H1 (cell line): Measurements from ENCODE around the gene RAMP1. TPM values are rescaled to one million over a fixed set of nuclear protein-coding genes. Genes with fewer than 3 reads are reported as not detected.

Experiments
- CTCF ChIA-PET: fragments of 300-600 bp; sonication (Branson Sonifier 250); formaldehyde crosslinking; loops from one replicate; lab custom pipeline; 2021; ENCODE audit not compliant: partially characterized antibody; lab: Charles Lee
- POLR2A ChIA-PET: fragments of 300-600 bp; sonication (Branson Sonifier 250); formaldehyde crosslinking; loops from one replicate; lab custom pipeline; 2021; ENCODE audit warnings: inconsistent platforms; ENCODE audit not compliant: partially characterized antibody; lab: Charles Lee
- DNase-seq, 2 experiments: peaks; one replicate each; pipeline versions ENCODE4 v3.0.0 to v3.0.0-alpha.2; 2010 to 2022; ENCODE audit warnings: low spot score in 2 of 2, low read depth in 1 of 2, mixed read lengths in 1 of 2
- FAIRE-seq: peaks from 2 replicates; lab custom pipeline; 2011; peaks lifted over from hg19 to GRCh38; lab: Jason Lieb, UNC
- H2AFZ ChIP-seq: 2 replicates; pipeline ENCODE4 v1.8.1; 2012; ENCODE audit warnings: low read length, inconsistent platforms
- H2AK5ac ChIP-seq: 2 replicates; pipeline ENCODE4 v1.6.1; 2013; ENCODE audit warnings: low read depth, low read length
- H2BK120ac ChIP-seq: replicated peaks from 2 replicates; pipeline ENCODE3; 2013; ENCODE audit warnings: low read depth, low read length, inconsistent platforms
- H2BK12ac ChIP-seq: 2 replicates; pipeline ENCODE4 v1.6.1; 2013; ENCODE audit warnings: low read depth, low read length
- H2BK15ac ChIP-seq: 2 replicates; pipeline ENCODE4 v1.6.1; 2013; ENCODE audit warnings: low read length
- H2BK20ac ChIP-seq: 2 replicates; pipeline ENCODE4 v1.6.1; 2013; ENCODE audit warnings: low read length
- H2BK5ac ChIP-seq: 2 replicates; pipeline ENCODE4 v1.6.1; 2013; ENCODE audit warnings: low read depth, low read length
- H3K14ac ChIP-seq: 2 replicates; pipeline ENCODE4 v1.6.1; 2013; ENCODE audit warnings: inconsistent platforms; ENCODE audit not compliant: insufficient read length
- H3K18ac ChIP-seq: 2 replicates; pipeline ENCODE4 v1.6.1; 2013; ENCODE audit warnings: low read length; ENCODE audit errors: extremely low read depth
- H3K23ac ChIP-seq: 2 replicates; pipeline ENCODE4 v1.6.1; 2013; ENCODE audit warnings: inconsistent platforms; ENCODE audit not compliant: insufficient read length
- H3K23me2 ChIP-seq: 2 replicates; pipeline ENCODE4 v1.6.1; 2013; ENCODE audit warnings: low read depth, low read length
- H3K27ac ChIP-seq: 2 replicates; pipeline ENCODE4 v1.6.1; 2011; ENCODE audit warnings: low read depth, low read length, inconsistent platforms
- H3K27me3 ChIP-seq, 4 experiments: replicated peaks in 1 of 4; 1 replicate in 1 of 4; 2 replicates in 3 of 4; pipeline versions ENCODE4 v1.6.1 to v1.8.1; 2011 to 2013; ENCODE audit warnings: low read length in 3 of 4, mild to moderate bottlenecking in 3 of 4, inconsistent platforms in 2 of 4, mixed read lengths in 2 of 4, moderate library complexity in 1 of 4; ENCODE audit not compliant: control insufficient read depth in 3 of 4, insufficient read depth in 3 of 4; ENCODE audit errors: extremely low read depth in 1 of 4
- H3K36me3 ChIP-seq, 4 experiments: 2 replicates each; pipeline versions ENCODE4 v1.6.1 to v1.8.1; 2011 to 2013; ENCODE audit warnings: mild to moderate bottlenecking in 4 of 4, low read length in 3 of 4, moderate library complexity in 2 of 4, control low read depth in 1 of 4, inconsistent platforms in 1 of 4; ENCODE audit not compliant: insufficient read depth in 4 of 4, control insufficient read depth in 2 of 4
- H3K4ac ChIP-seq: replicated peaks from 2 replicates; pipeline ENCODE3; 2013; ENCODE audit warnings: low read length, low read depth, mixed read lengths, inconsistent platforms; ENCODE audit not compliant: insufficient read length
- H3K4me1 ChIP-seq, 4 experiments: replicated peaks in 1 of 4; 1 replicate in 1 of 4; 2 replicates in 3 of 4; pipeline versions ENCODE4 v1.6.1 to v1.8.1; 2011 to 2013; ENCODE audit warnings: low read length in 3 of 4, inconsistent platforms in 2 of 4, mixed read lengths in 1 of 4; ENCODE audit not compliant: insufficient read depth in 4 of 4, control insufficient read depth in 3 of 4
- H3K4me2 ChIP-seq, 2 experiments: 2 replicates each; pipeline versions ENCODE4 v1.6.1 to v1.8.1; 2011 to 2013; ENCODE audit warnings: low read depth in 2 of 2, low read length in 2 of 2, control low read depth in 1 of 2, inconsistent platforms in 1 of 2, mild to moderate bottlenecking in 1 of 2; ENCODE audit not compliant: insufficient read depth in 1 of 2
- H3K4me3 ChIP-seq, 4 experiments: fragments of 200-600, 300-600 bp in 1 of 4; sonication (generic), shearing (Covaris generic), sonication (Bioruptor Twin) in 1 of 4; 2 replicates each; pipeline versions ENCODE4 v1.5.1 to v1.8.1; 2011 to 2016; ENCODE audit warnings: low read length in 4 of 4, low read depth in 3 of 4, control low read depth in 2 of 4, inconsistent platforms in 2 of 4, mild to moderate bottlenecking in 2 of 4, mixed read lengths in 1 of 4, moderate library complexity in 1 of 4; ENCODE audit not compliant: insufficient read depth in 2 of 4; ENCODE audit errors: extremely low read depth in 1 of 4
- H3K56ac ChIP-seq: replicated peaks from 2 replicates; pipeline ENCODE3; 2013; ENCODE audit warnings: low read depth, mild to moderate bottlenecking, mixed read lengths, low read length, inconsistent platforms; ENCODE audit not compliant: insufficient read length
- H3K79me1 ChIP-seq: 2 replicates; pipeline ENCODE4 v1.6.1; 2013; ENCODE audit warnings: low read depth, low read length, control low read depth
- H3K79me2 ChIP-seq, 2 experiments: 2 replicates each; pipeline versions ENCODE4 v1.6.1 to v1.8.1; 2012 to 2013; ENCODE audit warnings: low read length in 2 of 2, mild to moderate bottlenecking in 2 of 2, inconsistent platforms in 1 of 2; ENCODE audit not compliant: insufficient read depth in 2 of 2, control insufficient read depth in 1 of 2
- H3K9ac ChIP-seq, 4 experiments: replicated peaks in 1 of 4; 1 replicate in 1 of 4; 2 replicates in 3 of 4; pipeline versions ENCODE4 v1.6.1 to v1.8.1; 2011 to 2013; ENCODE audit warnings: low read depth in 3 of 4, low read length in 3 of 4, control low read depth in 2 of 4, mild to moderate bottlenecking in 2 of 4, moderate library complexity in 2 of 4, inconsistent platforms in 1 of 4; ENCODE audit errors: extremely low read depth in 1 of 4
- H3K9me3 ChIP-seq, 2 experiments: 2 replicates each; pipeline versions ENCODE4 v1.6.1 to v1.8.1; 2012 to 2013; ENCODE audit warnings: mild to moderate bottlenecking in 2 of 2, moderate library complexity in 2 of 2, control low read depth in 1 of 2, inconsistent platforms in 1 of 2, low read depth in 1 of 2, low read length in 1 of 2, mixed read lengths in 1 of 2; ENCODE audit not compliant: insufficient read depth in 2 of 2
- H4K20me1 ChIP-seq, 2 experiments: replicated peaks in 1 of 2; 2 replicates each; pipeline versions ENCODE3 to v1.8.1; 2011 to 2013; ENCODE audit warnings: inconsistent platforms in 2 of 2, low read length in 2 of 2, mild to moderate bottlenecking in 1 of 2; ENCODE audit not compliant: insufficient read depth in 2 of 2, control insufficient read depth in 1 of 2
- H4K5ac ChIP-seq: 2 replicates; pipeline ENCODE4 v1.6.1; 2013; ENCODE audit warnings: low read length, low read depth, mixed read lengths, inconsistent platforms; ENCODE audit not compliant: insufficient read length
- H4K8ac ChIP-seq: 2 replicates; pipeline ENCODE4 v1.8.0; 2013; ENCODE audit warnings: mild to moderate bottlenecking, moderate library complexity, low read length, inconsistent platforms; ENCODE audit not compliant: insufficient read depth; ENCODE audit errors: extremely low read depth
- H4K91ac ChIP-seq: replicated peaks from 2 replicates; pipeline ENCODE3; 2013; ENCODE audit warnings: low read length, mixed read lengths, inconsistent platforms; ENCODE audit not compliant: insufficient read length
- ATF2 ChIP-seq: IDR thresholded peaks from 2 replicates; pipeline ENCODE4 v1.6.1; 2012; ENCODE audit warnings: low read length, inconsistent platforms
- BRCA1 ChIP-seq: IDR thresholded peaks from 2 replicates; pipeline ENCODE4 v1.6.1; 2012; ENCODE audit warnings: low read depth, low read length, improper control_type of control experiment
- CREB1 ChIP-seq: IDR thresholded peaks from 2 replicates; pipeline ENCODE4 v1.6.1; 2012; ENCODE audit warnings: inconsistent platforms
- CTCF ChIP-seq, 3 experiments: IDR thresholded peaks; 1 replicate in 2 of 3; 2 replicates in 1 of 3; pipeline versions ENCODE4 v1.5.1 to v1.6.1; 2011; ENCODE audit warnings: low read length in 3 of 3, mild to moderate bottlenecking in 3 of 3, inconsistent platforms in 2 of 3, low read depth in 1 of 3, moderate library complexity in 1 of 3; ENCODE audit not compliant: insufficient read depth in 1 of 3; ENCODE audit errors: control extremely low read depth in 1 of 3
- EGR1 ChIP-seq: IDR thresholded peaks from 2 replicates; pipeline ENCODE4 v1.6.1; 2011; ENCODE audit warnings: low read depth, low read length, borderline replicate concordance
- KDM5A ChIP-seq: fragments of 200-600 bp; IDR thresholded peaks from 2 replicates; pipeline ENCODE4 v1.7.1; 2012; ENCODE audit warnings: mild to moderate bottlenecking, low read length, inconsistent platforms, mixed read lengths
- RBBP5 ChIP-seq: IDR thresholded peaks from 2 replicates; pipeline ENCODE4 v1.7.1; 2012; ENCODE audit warnings: low read depth, mild to moderate bottlenecking, inconsistent platforms, low read length, moderate library complexity, borderline replicate concordance
- SP1 ChIP-seq: IDR thresholded peaks from 2 replicates; pipeline ENCODE4 v1.6.1; 2011; ENCODE audit warnings: low read depth, low read length
- TAF1 ChIP-seq: IDR thresholded peaks from 2 replicates; pipeline ENCODE4 v1.6.1; 2011; ENCODE audit warnings: mild to moderate bottlenecking, low read depth, low read length
- TEAD4 ChIP-seq: IDR thresholded peaks from 2 replicates; pipeline ENCODE4 v1.6.1; 2012; ENCODE audit warnings: low read depth, low read length, inconsistent platforms, mixed read lengths
- WGBS, 2 experiments: shearing (Covaris generic) in 1 of 2; methylation state at CpG; one replicate each; pipeline versions ENCODE4 v1.1.6 to v1.1.7; 2013 to 2015; ENCODE audit warnings: low lambda C conversion rate in 2 of 2, mixed read lengths in 2 of 2, inconsistent platforms in 1 of 2, low coverage in 1 of 2, missing lambda C conversion rate in 1 of 2; ENCODE audit not compliant: insufficient replicate concordance in 2 of 2, insufficient coverage in 1 of 2, insufficient read length in 1 of 2; ENCODE audit errors: extremely low coverage in 1 of 2, missing lambda C conversion rate in 1 of 2; 5-methylcytosine and 5-hydroxymethylcytosine counted together
- polyA plus RNA-seq, 7 experiments: library from polyadenylated mRNA; depleted of rRNA in 3 of 7; stranded (reverse) in 5 of 7; unstranded in 2 of 7; fragments of >200 nt in 5 of 7; fragments of 200-250 nt in 2 of 7; gene quantifications; 1 replicate in 5 of 7; 2 replicates in 1 of 7; 4 replicates in 1 of 7; pipeline versions ENCODE4 v1.2.1 to v1.2.3, GENCODE V29; 2011 to 2013; ENCODE audit warnings: missing spikeins in 2 of 7, mixed read lengths in 2 of 7
- total RNA-seq: library from RNA; stranded (reverse); fragmentation: NEBNext Ultra II Directional; extraction: Animal tissue kit (Norgen Biotek cat#: 25700); gene quantifications from 2 replicates; pipeline ENCODE4 v1.2.1, GENCODE V29; 2021

RAMP1 gene
- total and polyA plus RNA-seq, 2 of the 8 experiments (the other 6 are each of a cell fraction or from before 2014, with no cell fraction given) = 0.65 to 4.3 TPM

- H3K9ac ChIP-seq = no peak overlapping the region
- CTCF ChIA-PET = interaction anchor here (1.9 kb wide), 1 partner anchor 21 kb away, joined by 7 read pairs; no protein-coding TSS in a partner anchor
- TF ChIP-seq TEAD4 (no peak), ATF2 (no peak), CREB1 (no peak), RBBP5 (no peak), KDM5A (no peak), EGR1 (no peak), BRCA1 (no peak), CTCF (IDR thresholded peaks at IDR 0.05; ENCODE audit: control extremely low read depth in 1 of 3, insufficient read depth in 1 of 3, low read depth in 1 of 3, low read length in 3 of 3) (no peak), SP1 (no peak), TAF1 (no peak)
Measured at GRCh38 chr2:237944302-237944701, 84.9 kb downstream of the RAMP1 start.

More at GRCh38 chr2:237944302-237944701, 84.9 kb downstream of the RAMP1 start:
- H4K91ac ChIP-seq = no peak overlapping the region
- FAIRE-seq (no peak), DNase-seq (no peak)
- no peak overlapping the region for H2AFZ ChIP-seq
- H3K79me2 ChIP-seq = no peaks in the 10 kb centered on the region
- no peak overlapping the region for H3K4me2 ChIP-seq
- peaks cover 2% of the 10 kb centered on the region; the same call in 1 of the 2 replicates for H3K23me2 ChIP-seq
- H3K23ac ChIP-seq = no peak overlapping the region
- no peaks in the 10 kb centered on the region for H4K20me1 ChIP-seq
- H3K79me1 ChIP-seq = no peaks in the 10 kb centered on the region
- no peaks in the 10 kb centered on the region for H3K27me3 ChIP-seq
- WGBS, 2 experiments = 92% methylated on average over 4 of the region's 4 CpGs; no CpG with 5 or more reads in 1 of the 2 experiments
- H3K4ac ChIP-seq = no peak overlapping the region
- POLR2A ChIA-PET = interaction anchor here (1.6 kb wide), 1 partner anchor 12 kb away, joined by 4 read pairs; no protein-coding TSS in a partner anchor
- H2BK15ac ChIP-seq = no peak overlapping the region
- no peak overlapping the region for H3K56ac ChIP-seq
- H3K14ac ChIP-seq = no peak overlapping the region
- H3K18ac ChIP-seq = no peak overlapping the region
- H2BK12ac ChIP-seq = no peak overlapping the region
- no peak overlapping the region for H3K27ac ChIP-seq
- no peak overlapping the region for H2BK120ac ChIP-seq
- no peak overlapping the region for H4K8ac ChIP-seq
- H3K4me1 ChIP-seq = no peaks in the 10 kb centered on the region; a peak in 1 of 7 replicates
- no peak overlapping the region for H3K4me3 ChIP-seq
- H3K9me3 ChIP-seq = peaks cover 3 to 6% of the 10 kb centered on the region in 2 experiments; a peak in 2 of 4 replicates
- H2AK5ac ChIP-seq = no peak overlapping the region
- no peak overlapping the region for H2BK20ac ChIP-seq
- H4K5ac ChIP-seq = no peak overlapping the region
- no peaks in the 10 kb centered on the region; a peak in 1 of 8 replicates for H3K36me3 ChIP-seq
- H2BK5ac ChIP-seq = no peak overlapping the region
